AG04450 (cell line): ENCODE data around the gene PARD6G. TPM values are rescaled to one million over a fixed set of nuclear protein-coding genes. Genes with fewer than 3 reads are reported as not detected.
"Not testable (repeated sequence)": the region's sequence is repeated elsewhere in the genome, so short reads cannot be mapped to it uniquely, and the experiment has no call there.

ENCODE experiments used
- CTCF ChIA-PET: fragments of 300-600, 350-600 bp; formaldehyde crosslinking; extraction: SDS; loops from one replicate; lab custom pipeline; 2022; ENCODE audit warnings: antibody characterized with exemption, inconsistent platforms; lab: Charles Lee
- POLR2A ChIA-PET: fragments of 350-600 bp; formaldehyde crosslinking; extraction: SDS; loops from one replicate; lab custom pipeline; 2021; ENCODE audit warnings: antibody characterized with exemption, inconsistent platforms; lab: Yijun Ruan, JAX
- DNase-seq: peaks from one replicate; pipeline ENCODE4 v3.0.0-alpha.2; 2011; ENCODE audit warnings: low read depth, low spot score
- H3K27ac ChIP-seq: one replicate; pipeline ENCODE4 v1.5.1; 2012; ENCODE audit warnings: low read depth, low read length, control low read depth
- H3K27me3 ChIP-seq: one replicate; pipeline ENCODE4 v1.6.0; 2012; ENCODE audit warnings: low read length; ENCODE audit not compliant: control insufficient read depth, insufficient read depth
- H3K4me3 ChIP-seq: 2 replicates; pipeline ENCODE4 v1.5.1; 2011; ENCODE audit warnings: mild to moderate bottlenecking, low read depth, low read length, control low read depth
- H3K9me3 ChIP-seq: 2 replicates; pipeline ENCODE4 v1.5.1; 2012; ENCODE audit warnings: low read length; ENCODE audit not compliant: control insufficient read depth, insufficient read depth
- polyA plus RNA-seq: library from polyadenylated mRNA; depleted of rRNA; stranded (reverse); fragments of >200 nt; gene quantifications from 2 replicates; pipeline ENCODE4 v1.2.3, GENCODE V29; 2011
- TF ChIP-seq, protein P1 (sequence below): IDR thresholded peaks from 2 replicates; pipeline ENCODE4 v1.5.1; 2011; ENCODE audit warnings: low read depth, low read length, control low read depth, inconsistent platforms

The PARD6G gene
- polyA plus RNA-seq, 1 experiment = 11.2 TPM

DNA sequence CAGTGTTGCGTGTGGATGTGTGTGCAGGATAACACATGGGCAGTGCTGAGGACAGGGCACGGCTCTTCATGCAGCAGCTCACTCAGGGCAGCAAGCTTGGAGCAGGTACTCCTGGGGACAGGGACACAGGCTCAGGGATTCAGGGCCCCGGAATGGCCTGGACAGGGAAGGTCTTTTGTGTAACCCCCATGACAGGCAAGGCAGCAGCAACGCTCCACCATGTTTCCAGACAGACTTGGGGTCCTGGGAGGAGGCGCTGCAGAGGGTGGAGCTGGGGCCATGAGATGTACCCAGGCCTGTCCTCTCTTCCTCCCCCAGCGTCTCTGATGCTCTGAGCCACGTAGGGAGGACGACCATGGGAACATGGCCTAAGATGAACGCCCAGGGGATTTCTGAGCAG is 80.0 kb downstream of the PARD6G start:
- DNase-seq = no peak
- peaks cover 23% of the 10 kb centered on the region for H3K9me3 ChIP-seq
- no peak overlapping the region for H3K4me3 ChIP-seq
- ChIA-PET CTCF (interaction anchor here (1.6 to 2.1 kb wide), 2 partner anchors 8 to 10 kb away, joined by 6 to 7 read pairs; no protein-coding TSS in a partner anchor), POLR2A (no interaction called here)
- no peak overlapping the region for H3K27ac ChIP-seq
- no peaks in the 10 kb centered on the region for H3K27me3 ChIP-seq
- TF ChIP-seq, protein P1, sequence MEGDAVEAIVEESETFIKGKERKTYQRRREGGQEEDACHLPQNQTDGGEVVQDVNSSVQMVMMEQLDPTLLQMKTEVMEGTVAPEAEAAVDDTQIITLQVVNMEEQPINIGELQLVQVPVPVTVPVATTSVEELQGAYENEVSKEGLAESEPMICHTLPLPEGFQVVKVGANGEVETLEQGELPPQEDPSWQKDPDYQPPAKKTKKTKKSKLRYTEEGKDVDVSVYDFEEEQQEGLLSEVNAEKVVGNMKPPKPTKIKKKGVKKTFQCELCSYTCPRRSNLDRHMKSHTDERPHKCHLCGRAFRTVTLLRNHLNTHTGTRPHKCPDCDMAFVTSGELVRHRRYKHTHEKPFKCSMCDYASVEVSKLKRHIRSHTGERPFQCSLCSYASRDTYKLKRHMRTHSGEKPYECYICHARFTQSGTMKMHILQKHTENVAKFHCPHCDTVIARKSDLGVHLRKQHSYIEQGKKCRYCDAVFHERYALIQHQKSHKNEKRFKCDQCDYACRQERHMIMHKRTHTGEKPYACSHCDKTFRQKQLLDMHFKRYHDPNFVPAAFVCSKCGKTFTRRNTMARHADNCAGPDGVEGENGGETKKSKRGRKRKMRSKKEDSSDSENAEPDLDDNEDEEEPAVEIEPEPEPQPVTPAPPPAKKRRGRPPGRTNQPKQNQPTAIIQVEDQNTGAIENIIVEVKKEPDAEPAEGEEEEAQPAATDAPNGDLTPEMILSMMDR = no peak

DNA sequence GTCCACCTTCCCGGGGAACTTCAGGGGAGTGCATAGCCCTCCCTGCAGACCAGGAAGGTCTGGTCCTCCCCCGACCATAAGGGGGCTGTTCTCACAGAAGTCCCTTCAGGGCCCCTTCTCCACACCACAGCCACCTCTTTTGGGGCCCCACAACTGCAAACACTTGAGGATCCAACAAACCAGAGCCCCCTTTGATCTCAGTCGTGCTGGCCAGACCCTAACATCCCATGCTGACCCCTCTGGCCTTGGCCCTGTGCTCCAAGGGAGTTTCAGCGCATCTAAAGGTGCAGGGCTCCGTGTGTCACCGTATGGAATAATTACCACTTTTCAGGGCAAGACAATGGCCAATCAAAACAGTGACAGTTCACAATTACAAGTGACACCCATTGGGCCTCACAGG is 80.6 kb downstream of the PARD6G start:
- POLR2A ChIA-PET = no interaction called here
- H3K4me3 ChIP-seq = no peak overlapping the region
- no peaks in the 10 kb centered on the region for H3K27me3 ChIP-seq
- H3K9me3 ChIP-seq = peaks cover 23% of the 10 kb centered on the region
- CTCF ChIA-PET = interaction anchor here (1.6 kb wide), 1 partner anchor 10 kb away, joined by 7 read pairs; no protein-coding TSS in a partner anchor
- H3K27ac ChIP-seq = no peak overlapping the region
- TF ChIP-seq, protein P1 = no peak
- no peak for DNase-seq

DNA sequence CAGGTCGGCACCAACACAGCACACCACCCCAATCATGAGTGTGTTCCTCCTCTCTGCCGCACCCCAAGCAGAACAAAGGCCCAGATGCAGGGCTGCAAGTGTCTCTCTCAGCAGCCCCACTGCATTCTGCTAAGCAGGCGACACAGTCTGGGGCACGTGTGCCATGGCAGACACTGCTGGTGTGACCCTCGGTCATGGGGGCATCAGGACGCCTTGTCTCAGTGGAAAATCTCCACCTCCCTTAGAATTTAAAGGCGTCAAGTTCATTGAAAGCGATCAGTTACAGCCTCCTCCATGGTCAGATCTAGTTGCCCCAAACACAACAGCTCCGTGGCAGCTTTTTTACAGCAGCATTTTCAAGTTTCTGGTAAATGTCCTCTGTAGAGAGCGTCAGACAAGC is 81.1 kb downstream of the PARD6G start:
- TF ChIP-seq, protein P1 = no peak
- DNase-seq = no peak
- ChIA-PET POLR2A (no interaction called here), CTCF (interaction anchor here (1.2 kb wide), 1 partner anchor 9 kb away, joined by 3 read pairs; no protein-coding TSS in a partner anchor)
- Histone ChIP-seq H3K4me3 (no peak overlapping the region), H3K27ac (no peak overlapping the region), H3K27me3 (no peaks in the 10 kb centered on the region), H3K9me3 (peaks cover 23% of the 10 kb centered on the region)

DNA sequence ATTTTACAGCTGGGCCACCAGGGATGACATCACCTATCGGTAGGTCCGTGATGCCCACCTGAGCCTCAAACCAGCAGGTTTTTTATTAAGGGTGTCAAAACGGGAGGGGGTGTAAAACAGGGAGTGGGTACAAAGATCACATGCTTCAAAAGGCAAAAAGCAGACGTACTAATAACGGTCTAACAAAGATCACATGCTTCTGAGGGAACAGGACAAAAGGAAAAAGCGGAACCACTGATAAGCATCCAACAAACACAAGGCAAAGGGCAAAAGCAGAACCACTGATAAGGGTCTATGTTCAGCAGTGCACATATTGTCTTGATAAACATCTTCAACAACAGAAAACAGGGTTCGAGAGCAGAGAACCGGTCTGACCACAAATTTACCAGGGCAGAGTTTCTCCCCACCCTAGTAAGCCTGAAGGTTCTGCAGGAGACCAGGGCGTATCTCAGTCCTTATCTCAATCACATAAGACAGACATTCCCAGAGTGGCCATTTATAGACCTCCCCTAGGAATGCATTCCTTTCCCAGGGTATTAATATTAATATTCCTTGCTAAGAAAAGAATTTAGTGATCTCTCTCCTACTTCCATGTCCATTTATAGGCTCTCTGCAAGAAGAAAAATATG is 82.5 kb downstream of the PARD6G start:
- H3K9me3 ChIP-seq = peaks cover 23% of the 10 kb centered on the region
- H3K4me3 ChIP-seq, POLR2A ChIA-PET, CTCF ChIA-PET, H3K27ac ChIP-seq, H3K27me3 ChIP-seq, DNase-seq: not testable (repeated sequence)

DNA sequence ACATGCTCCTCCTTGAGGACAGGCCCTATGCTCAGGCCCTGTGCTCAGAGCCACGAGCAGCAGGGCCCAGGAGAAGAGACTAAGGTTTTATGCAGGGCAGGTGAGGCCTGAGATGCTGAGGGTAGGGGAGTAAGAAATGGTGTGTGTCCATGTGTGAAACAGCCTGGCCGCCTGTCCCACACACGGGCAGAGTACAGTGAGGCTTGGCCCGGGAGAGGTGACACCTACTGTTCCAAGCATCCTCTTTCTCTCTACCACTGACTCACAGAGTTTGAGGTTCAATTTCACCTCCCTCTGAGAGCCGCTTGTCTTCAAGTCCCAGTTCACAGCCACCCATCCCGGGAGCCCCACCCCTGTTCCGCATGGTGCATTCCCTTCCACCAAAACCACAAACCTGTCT is 84.1 kb downstream of the PARD6G start:
- no peak overlapping the region for H3K4me3 ChIP-seq
- TF ChIP-seq, protein P1 = no peak
- peaks cover 20% of the 10 kb centered on the region for H3K9me3 ChIP-seq
- CTCF ChIA-PET = no interaction called here
- DNase-seq = no peak
- POLR2A ChIA-PET = no interaction called here
- H3K27ac ChIP-seq = no peak overlapping the region
- H3K27me3 ChIP-seq = no peaks in the 10 kb centered on the region
